ENCODE data around the gene RAPGEF4. TPM values are rescaled to one million over a fixed set of nuclear protein-coding genes. Genes with fewer than 3 reads are reported as not detected.

The RAPGEF4 gene
- total RNA-seq, 1 experiment from 2014 or later = 0.62 TPM

GRCh38 chr2:172836347-172836821 is 100.7 kb downstream of the RAPGEF4 start:
- Histone ChIP-seq H3K27me3 (ENCODE audit: control insufficient read depth, insufficient read depth, low read length) (no peaks in the 10 kb centered on the region), H3K36me3 (ENCODE audit: control insufficient read depth, insufficient read depth, low read length) (no peaks in the 10 kb centered on the region), H3K4me3 (ENCODE audit: low read depth in 2 of 2, low read length in 2 of 2) (no peak overlapping the region), H3K9me3 (ENCODE audit: control insufficient read depth, insufficient read depth, low read depth, low read length) (no peaks in the 10 kb centered on the region), H3K27ac (ENCODE audit: low read length) (no peak overlapping the region), H3K4me1 (ENCODE audit: control insufficient read depth, insufficient read depth, low read length) (no peaks in the 10 kb centered on the region)
- BruUV-seq (replicated peaks) = no TSS peak
- POLR2A ChIA-PET = no interaction called here
- TF ChIP-seq CTCF (IDR thresholded peaks at IDR 0.05) = no peak
- no peak for TF ChIP-seq REST (IDR thresholded peaks at IDR 0.05; ENCODE audit: insufficient read depth in 1 of 2, low read depth in 2 of 2, low read length in 1 of 2)
- CTCF ChIA-PET = no interaction called here
- no peak for DNase-seq (ENCODE audit: low read depth, low spot score)
- no peak for ATAC-seq
- intact Hi-C loops (cut with micrococcal nuclease; ENCODE audit: unreplicated experiment) = no loop called here
- in situ Hi-C loops (cut with HindIII; ENCODE audit: low pct_unique_long_range_greater_than_20kb, low sequenced_read_pairs) = no loop called here

- in situ Hi-C loops (cut with HindIII; ENCODE audit: low pct_unique_long_range_greater_than_20kb, low sequenced_read_pairs) = no loop called here
- no peak overlapping the region for H3K27ac ChIP-seq (ENCODE audit: low read length)
Observed at GRCh38 chr2:172836827-172837226, 101.2 kb downstream of the RAPGEF4 start.

More at GRCh38 chr2:172836827-172837226, 101.2 kb downstream of the RAPGEF4 start:
- ATAC-seq (no peak), DNase-seq (ENCODE audit: low read depth, low spot score) (no peak)
- no peak for TF ChIP-seq TCF7L2 (IDR thresholded peaks at IDR 0.05; ENCODE audit: low read depth, low read length)
- TF ChIP-seq SIN3A (IDR thresholded peaks at IDR 0.05; ENCODE audit: borderline replicate concordance, insufficient read depth, low read depth, low read length) = no peak
- TF ChIP-seq POLR2AphosphoS5 (IDR thresholded peaks at IDR 0.05; ENCODE audit: low read depth, low read length) = no peak
- no peak for TF ChIP-seq CTCF (IDR thresholded peaks at IDR 0.05)
- no peak for TF ChIP-seq REST (IDR thresholded peaks at IDR 0.05; ENCODE audit: insufficient read depth in 1 of 2, low read depth in 2 of 2, low read length in 1 of 2)
- no TSS peak for BruUV-seq (replicated peaks)
- H3K36me3 ChIP-seq (ENCODE audit: control insufficient read depth, insufficient read depth, low read length) = no peaks in the 10 kb centered on the region
- no peaks in the 10 kb centered on the region for H3K27me3 ChIP-seq (ENCODE audit: control insufficient read depth, insufficient read depth, low read length)
- H3K4me3 ChIP-seq (ENCODE audit: low read depth in 2 of 2, low read length in 2 of 2) = no peak overlapping the region
- POLR2A ChIA-PET = no interaction called here
- intact Hi-C loops (cut with micrococcal nuclease; ENCODE audit: unreplicated experiment) = no loop called here
- no peaks in the 10 kb centered on the region for H3K9me3 ChIP-seq (ENCODE audit: control insufficient read depth, insufficient read depth, low read depth, low read length)
- H3K4me1 ChIP-seq (ENCODE audit: control insufficient read depth, insufficient read depth, low read length) = no peaks in the 10 kb centered on the region
- CTCF ChIA-PET = no interaction called here

Data from Panc1 (cell line).